Stimulated activated naive CD8-positive, alpha-beta T cell treated with anti-CD3 and anti-CD28 coated beads, Interleukin-15, Interleukin-2, amounts not matched to agents 100 ng/mL and 50 ng/mL, for 24 hours (primary cell): Measurements from ENCODE around the gene JADE1.

ENCODE experiments used
- H3K27ac Mint-ChIP-seq: one replicate; pipeline ENCODE4 v1.8.0; 2021; ENCODE audit warnings: mild to moderate bottlenecking, mixed read lengths
- H3K27me3 Mint-ChIP-seq: one replicate; pipeline ENCODE4 v1.8.0; 2021; ENCODE audit warnings: mixed read lengths
- H3K36me3 Mint-ChIP-seq: one replicate; pipeline ENCODE4 v1.8.0; 2021; ENCODE audit warnings: low read depth, mixed read lengths
- H3K4me1 Mint-ChIP-seq: one replicate; pipeline ENCODE4 v1.8.0; 2021; ENCODE audit warnings: low read depth, mixed read lengths
- H3K4me3 Mint-ChIP-seq: one replicate; pipeline ENCODE4 v1.8.0; 2021; ENCODE audit warnings: mild to moderate bottlenecking, mixed read lengths
- H3K9me3 Mint-ChIP-seq: one replicate; pipeline ENCODE4 v1.8.0; 2021; ENCODE audit warnings: mixed read lengths

Gene JADE1

GRCh38 chr4:128809477-128810330 is at the start of gene JADE1:
JADE1 (plus strand) TSS chr4:128809700; CDS start chr4:128831759, 22,059 bp downstream.
- peaks cover 15% of the 10 kb centered on the region for H3K4me1 Mint-ChIP-seq
- peak within 1 kb of the TSS; percentile 100 for H3K27ac Mint-ChIP-seq
- no peaks in the 10 kb centered on the region for H3K27me3 Mint-ChIP-seq
- H3K4me3 Mint-ChIP-seq = peak within 1 kb of the TSS; percentile 100
- H3K9me3 Mint-ChIP-seq = no peaks in the 10 kb centered on the region
- H3K36me3 Mint-ChIP-seq = peaks cover 5% of the 10 kb centered on the region

- Mint-ChIP-seq H3K36me3 (no peaks in the 10 kb centered on the region), H3K27ac (no peak overlapping the region), H3K4me1 (no peaks in the 10 kb centered on the region), H3K9me3 (no peaks in the 10 kb centered on the region), H3K27me3 (no peaks in the 10 kb centered on the region), H3K4me3 (no peak overlapping the region)
These were observed 42.7 kb upstream of the JADE1 start for GRCh38 chr4:128766781-128767180.

GRCh38 chr4:128768373-128768996 is 41.0 kb upstream of the JADE1 start:
- Mint-ChIP-seq H3K4me3 (no peak overlapping the region), H3K27me3 (no peaks in the 10 kb centered on the region), H3K9me3 (no peaks in the 10 kb centered on the region), H3K4me1 (no peaks in the 10 kb centered on the region), H3K27ac (no peak overlapping the region), H3K36me3 (no peaks in the 10 kb centered on the region)

- no peak overlapping the region for H3K4me3 Mint-ChIP-seq
- no peaks in the 10 kb centered on the region for H3K4me1 Mint-ChIP-seq
- no peaks in the 10 kb centered on the region for H3K9me3 Mint-ChIP-seq
- no peaks in the 10 kb centered on the region for H3K27me3 Mint-ChIP-seq
- no peaks in the 10 kb centered on the region for H3K36me3 Mint-ChIP-seq
- H3K27ac Mint-ChIP-seq = no peak overlapping the region
These were observed 40.5 kb upstream of the JADE1 start for GRCh38 chr4:128769011-128769410.

GRCh38 chr4:128770807-128771206 is 38.7 kb upstream of the JADE1 start:
- Mint-ChIP-seq H3K36me3 (no peaks in the 10 kb centered on the region), H3K9me3 (no peaks in the 10 kb centered on the region), H3K27ac (no peak overlapping the region), H3K4me1 (no peaks in the 10 kb centered on the region), H3K27me3 (no peaks in the 10 kb centered on the region), H3K4me3 (no peak overlapping the region)

- Mint-ChIP-seq H3K27me3 (peaks cover 7% of the 10 kb centered on the region), H3K4me3 (no peak overlapping the region), H3K9me3 (no peaks in the 10 kb centered on the region), H3K27ac (no peak overlapping the region), H3K36me3 (no peaks in the 10 kb centered on the region), H3K4me1 (no peaks in the 10 kb centered on the region)
These were observed 34.0 kb upstream of the JADE1 start for GRCh38 chr4:128775477-128775876.

- Mint-ChIP-seq H3K36me3 (no peaks in the 10 kb centered on the region), H3K9me3 (no peaks in the 10 kb centered on the region)
These were observed 33.6 kb upstream of the JADE1 start for GRCh38 chr4:128775916-128776315.

GRCh38 chr4:128776794-128777216 is 32.7 kb upstream of the JADE1 start:
- H3K4me1 Mint-ChIP-seq = no peaks in the 10 kb centered on the region
- no peaks in the 10 kb centered on the region for H3K36me3 Mint-ChIP-seq
- no peak overlapping the region for H3K4me3 Mint-ChIP-seq
- no peaks in the 10 kb centered on the region for H3K9me3 Mint-ChIP-seq
- H3K27ac Mint-ChIP-seq = no peak overlapping the region
- peaks cover 7% of the 10 kb centered on the region for H3K27me3 Mint-ChIP-seq

More at GRCh38 chr4:128775916-128776315, 33.6 kb upstream of the JADE1 start:
- H3K27ac Mint-ChIP-seq = no peak overlapping the region
- no peak overlapping the region for H3K4me3 Mint-ChIP-seq
- no peaks in the 10 kb centered on the region for H3K4me1 Mint-ChIP-seq
- H3K27me3 Mint-ChIP-seq = peaks cover 7% of the 10 kb centered on the region

GRCh38 chr4:128780688-128781087 is 28.8 kb upstream of the JADE1 start:
- Mint-ChIP-seq H3K27ac (no peak overlapping the region), H3K27me3 (peaks cover 7% of the 10 kb centered on the region), H3K36me3 (no peaks in the 10 kb centered on the region), H3K9me3 (no peaks in the 10 kb centered on the region), H3K4me3 (no peak overlapping the region), H3K4me1 (no peaks in the 10 kb centered on the region)

GRCh38 chr4:128782076-128782715 is 27.3 kb upstream of the JADE1 start:
- no peak overlapping the region for H3K27ac Mint-ChIP-seq
- H3K4me1 Mint-ChIP-seq = no peaks in the 10 kb centered on the region
- no peaks in the 10 kb centered on the region for H3K36me3 Mint-ChIP-seq
- H3K27me3 Mint-ChIP-seq = peaks cover 7% of the 10 kb centered on the region
- H3K4me3 Mint-ChIP-seq = no peak overlapping the region
- no peaks in the 10 kb centered on the region for H3K9me3 Mint-ChIP-seq

GRCh38 chr4:128782875-128783614 is 26.5 kb upstream of the JADE1 start:
- peaks cover 4% of the 10 kb centered on the region for H3K27me3 Mint-ChIP-seq
- H3K36me3 Mint-ChIP-seq = no peaks in the 10 kb centered on the region
- H3K4me3 Mint-ChIP-seq = no peak overlapping the region
- H3K9me3 Mint-ChIP-seq = no peaks in the 10 kb centered on the region
- no peaks in the 10 kb centered on the region for H3K4me1 Mint-ChIP-seq
- H3K27ac Mint-ChIP-seq = no peak overlapping the region

- Mint-ChIP-seq H3K27me3 (no peaks in the 10 kb centered on the region), H3K4me3 (no peak overlapping the region), H3K27ac (no peak overlapping the region), H3K36me3 (no peaks in the 10 kb centered on the region), H3K9me3 (no peaks in the 10 kb centered on the region), H3K4me1 (no peaks in the 10 kb centered on the region)
These were observed 21.8 kb upstream of the JADE1 start for GRCh38 chr4:128787509-128788311.

- no peak overlapping the region for H3K27ac Mint-ChIP-seq
- no peak overlapping the region for H3K4me3 Mint-ChIP-seq
- H3K27me3 Mint-ChIP-seq = peaks cover 7% of the 10 kb centered on the region
- H3K4me1 Mint-ChIP-seq = no peaks in the 10 kb centered on the region
- H3K9me3 Mint-ChIP-seq = no peaks in the 10 kb centered on the region
- no peaks in the 10 kb centered on the region for H3K36me3 Mint-ChIP-seq
These were observed 15.4 kb upstream of the JADE1 start for GRCh38 chr4:128793859-128794672.
